Ovary (tissue), 9 donors: Measurements from ENCODE around the gene CASP10. TPM values are rescaled to one million over a fixed set of nuclear protein-coding genes. Genes with fewer than 3 reads are reported as not detected.

Source experiments
- DNase-seq, 5 donors: peaks; one replicate each; pipeline ENCODE4 v3.0.0-alpha.2; 2019 to 2020
- H3K27ac ChIP-seq, 2 donors: fragments of 200-600 bp; one replicate each; pipeline versions ENCODE4 v1.5.1 to v1.8.0; 2019 to 2022
- H3K27me3 ChIP-seq: fragments of 200-600 bp; one replicate; pipeline ENCODE4 v1.8.0; 2022
- H3K36me3 ChIP-seq: fragments of 200-600 bp; sonication (generic); one replicate; pipeline ENCODE4 v1.5.1; 2019
- H3K4me1 ChIP-seq: one replicate; pipeline ENCODE4 v1.8.1; 2013; ENCODE audit warnings: mild to moderate bottlenecking, moderate library complexity; ENCODE audit not compliant: insufficient read depth
- H3K4me3 ChIP-seq: fragments of 200-600 bp; sonication (generic); one replicate; pipeline ENCODE4 v1.5.1; 2017
- H3K9me3 ChIP-seq, 2 donors: fragments of 200-600 bp in 1 of 2; sonication (generic) in 1 of 2; one replicate each; pipeline versions ENCODE4 v1.5.1 to v1.8.1; 2013 to 2019; ENCODE audit warnings: mild to moderate bottlenecking in 1 of 2, moderate library complexity in 1 of 2
- EP300 ChIP-seq: sonication (generic); formaldehyde crosslinking; IDR thresholded peaks from one replicate; pipeline ENCODE4 v1.6.1; 2017; ENCODE audit warnings: antibody characterized with exemption
- POLR2A ChIP-seq: fragments of 450-650 bp; IDR thresholded peaks from one replicate; pipeline ENCODE4 v1.6.1; 2017; ENCODE audit warnings: antibody characterized with exemption, mild to moderate bottlenecking, moderate library complexity
- WGBS, 3 donors: extraction: QIAGEN DNeasy Blood & Tissue Kit in 1 of 3; methylation state at CpG; one replicate each; pipeline versions ENCODE4 v1.1.5 to v1.1.7; 2013 to 2017; 5-methylcytosine and 5-hydroxymethylcytosine counted together
- intact Hi-C, 4 donors: fragments of 100-400 bp; cut with DNase I; formaldehyde crosslinking; loops; one replicate each; pipeline versions ENCODE4 v1.11.0 to v1.15.1; 2022 to 2023
- polyA plus RNA-seq, 2 donors: library from polyadenylated mRNA; stranded (reverse); fragments of 200-250 nt in 1 of 2; fragments of 350-450 nt in 1 of 2; fragmentation: Illumina TruSeq in 1 of 2; extraction: RNeasy Lipid Tissue Mini Kit (QIAGEN cat#74804) in 1 of 2; gene quantifications; one replicate each; pipeline ENCODE4 v1.2.3, GENCODE V29; 2013 to 2014
- total RNA-seq, 7 donors: library from RNA; depleted of rRNA in 2 of 7; stranded (reverse); fragments of >200 nt in 2 of 7; fragmentation: NEBNext Ultra II Directional in 3 of 7; extraction: Animal tissue kit (Norgen Biotek cat#: 25700) in 3 of 7; gene quantifications; one replicate each; pipeline versions ENCODE4 v1.1.0 to v1.2.4, GENCODE V29; 2016 to 2023
- TF ChIP-seq, protein P1 (sequence below), 3 donors: fragments of 450-650 bp in 2 of 3; fragments of 200-600 bp in 1 of 3; IDR thresholded peaks; one replicate each; pipeline versions ENCODE4 v1.5.1 to v1.8.0; 2016 to 2022; ENCODE audit warnings: antibody characterized with exemption in 3 of 3, mild to moderate bottlenecking in 1 of 3
- donor health status: DM: no; HTN: no; CAD: no; lungs with moderate emphysema.
- donor health status: DM: no; HTN: no; CAD: no.
- donor health status: Bipolar disorder and iron deficiency.
- donor health status: DM: yes; HTN: yes; CAD: no.
- donor health status: DM: no; HTN: no; CAD: no.
- donor health status: DM: yes; HTN: yes; CAD: no.

CASP10 gene
- total and polyA plus RNA-seq, 9 donors: 2.1 to 19.0 (median 3.8) TPM

DNA sequence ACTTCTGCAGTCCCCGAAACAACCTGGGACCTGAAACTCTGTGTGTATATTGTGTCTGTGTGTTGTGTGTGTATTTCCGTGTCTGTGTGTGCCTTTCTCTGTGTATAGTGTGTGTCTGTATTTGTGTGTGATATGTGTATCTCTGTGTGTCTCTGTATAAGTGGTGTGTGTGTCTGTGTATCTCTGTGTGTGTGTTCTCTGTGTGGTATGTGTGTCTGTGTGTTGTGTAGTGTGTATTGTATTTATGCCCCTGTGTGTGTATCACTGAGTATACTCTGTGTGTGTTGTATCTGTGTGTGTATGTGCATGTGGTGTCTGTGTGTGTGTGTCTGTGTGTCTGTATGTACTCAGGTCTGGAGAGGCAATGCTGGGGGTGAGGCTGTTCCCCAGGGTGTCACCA, 89.0 kb downstream of the CASP10 start:
- H3K4me1 ChIP-seq: no peaks in the 10 kb centered on the region
- no peaks in the 10 kb centered on the region for H3K36me3 ChIP-seq
- no peak overlapping the region for H3K27ac ChIP-seq
- 93 to 98% (median 95%) methylated on average over 2 of the region's 2 CpGs for WGBS, 3 donors
- H3K27me3 ChIP-seq: no peaks in the 10 kb centered on the region
- H3K9me3 ChIP-seq: no peaks in the 10 kb centered on the region
- no peak overlapping the region for H3K4me3 ChIP-seq
- intact Hi-C loops: no loop called here
- no peak for DNase-seq
- TF ChIP-seq POLR2A (no peak), EP300 (no peak)
- TF ChIP-seq, protein P1, sequence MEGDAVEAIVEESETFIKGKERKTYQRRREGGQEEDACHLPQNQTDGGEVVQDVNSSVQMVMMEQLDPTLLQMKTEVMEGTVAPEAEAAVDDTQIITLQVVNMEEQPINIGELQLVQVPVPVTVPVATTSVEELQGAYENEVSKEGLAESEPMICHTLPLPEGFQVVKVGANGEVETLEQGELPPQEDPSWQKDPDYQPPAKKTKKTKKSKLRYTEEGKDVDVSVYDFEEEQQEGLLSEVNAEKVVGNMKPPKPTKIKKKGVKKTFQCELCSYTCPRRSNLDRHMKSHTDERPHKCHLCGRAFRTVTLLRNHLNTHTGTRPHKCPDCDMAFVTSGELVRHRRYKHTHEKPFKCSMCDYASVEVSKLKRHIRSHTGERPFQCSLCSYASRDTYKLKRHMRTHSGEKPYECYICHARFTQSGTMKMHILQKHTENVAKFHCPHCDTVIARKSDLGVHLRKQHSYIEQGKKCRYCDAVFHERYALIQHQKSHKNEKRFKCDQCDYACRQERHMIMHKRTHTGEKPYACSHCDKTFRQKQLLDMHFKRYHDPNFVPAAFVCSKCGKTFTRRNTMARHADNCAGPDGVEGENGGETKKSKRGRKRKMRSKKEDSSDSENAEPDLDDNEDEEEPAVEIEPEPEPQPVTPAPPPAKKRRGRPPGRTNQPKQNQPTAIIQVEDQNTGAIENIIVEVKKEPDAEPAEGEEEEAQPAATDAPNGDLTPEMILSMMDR (IDR thresholded peaks at IDR 0.05): no peak

DNA sequence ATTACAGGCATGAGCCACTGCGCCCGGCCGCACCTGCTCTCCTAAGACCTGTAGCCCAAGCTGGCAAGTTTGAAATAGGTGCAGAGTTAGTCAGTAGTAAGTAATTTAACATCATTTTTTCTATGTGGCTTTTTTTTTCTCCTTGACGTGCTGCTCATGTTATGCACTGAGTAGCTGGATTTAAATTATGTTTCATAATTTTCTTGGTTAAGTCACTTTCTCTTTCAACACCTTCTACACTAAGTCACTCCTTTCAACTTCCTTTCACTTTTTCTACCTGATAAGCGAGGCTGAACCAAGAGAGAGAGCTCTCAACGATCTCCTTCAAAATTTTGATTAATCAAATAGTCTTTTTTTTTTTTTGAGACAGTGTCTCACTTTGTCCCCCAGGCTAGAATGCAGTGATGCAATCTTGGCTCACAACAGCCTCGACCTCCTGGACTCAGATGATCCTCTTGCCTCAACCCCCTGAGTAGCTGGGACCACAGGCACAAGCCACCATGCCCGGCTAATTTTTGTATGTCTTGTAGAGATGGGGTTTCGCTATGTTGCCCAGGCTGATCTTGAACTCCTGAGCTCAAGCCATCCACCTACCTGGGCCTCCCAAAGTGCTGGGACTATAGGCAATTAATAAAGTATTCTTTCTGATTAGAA, 90.5 kb downstream of the CASP10 start:
- no peaks in the 10 kb centered on the region for H3K9me3 ChIP-seq
- no peaks in the 10 kb centered on the region for H3K4me1 ChIP-seq
- 89 to 93% (median 92%) methylated on average over 9 of the region's 9 CpGs for WGBS, 3 donors
- TF ChIP-seq POLR2A (no peak), EP300 (no peak)
- TF ChIP-seq, protein P1 (IDR thresholded peaks at IDR 0.05): no peak
- no peak overlapping the region for H3K4me3 ChIP-seq
- no peak for DNase-seq
- no peaks in the 10 kb centered on the region for H3K36me3 ChIP-seq
- intact Hi-C loops: no loop called here
- H3K27ac ChIP-seq: no peak overlapping the region
- H3K27me3 ChIP-seq: no peaks in the 10 kb centered on the region

- H3K27ac ChIP-seq: no peak overlapping the region
- no peaks in the 10 kb centered on the region for H3K27me3 ChIP-seq
- no peaks in the 10 kb centered on the region for H3K4me1 ChIP-seq
- no peak overlapping the region for H3K4me3 ChIP-seq
- no peak for DNase-seq
- no peaks in the 10 kb centered on the region for H3K9me3 ChIP-seq
- WGBS, 3 donors: 81 to 96% (median 92%) methylated on average over 2 of the region's 2 CpGs
- intact Hi-C loops: no loop called here
- no peak for TF ChIP-seq EP300
- TF ChIP-seq, protein P1 (IDR thresholded peaks at IDR 0.05): no peak
- TF ChIP-seq POLR2A: no peak
- no peaks in the 10 kb centered on the region for H3K36me3 ChIP-seq
These were observed 92.1 kb downstream of the CASP10 start for GRCh38 chr2:201275069-201275468.

- intact Hi-C loops: no loop called here
- no peak for DNase-seq
- Histone ChIP-seq H3K27me3 (no peaks in the 10 kb centered on the region), H3K9me3 (no peaks in the 10 kb centered on the region), H3K27ac (no peak overlapping the region), H3K4me1 (no peaks in the 10 kb centered on the region), H3K4me3 (no peak overlapping the region), H3K36me3 (no peaks in the 10 kb centered on the region)
- TF ChIP-seq, protein P1 (IDR thresholded peaks at IDR 0.05): no peak
- 66 to 69% (median 68%) methylated on average over 5 of the region's 5 CpGs for WGBS, 3 donors
These were observed 93.0 kb downstream of the CASP10 start for GRCh38 chr2:201275990-201276389.
